Measurements from ENCODE around the gene ASCL5. TPM values are rescaled to one million over a fixed set of nuclear protein-coding genes. Genes with fewer than 3 reads are reported as not detected.

Gene ASCL5
- total RNA-seq, 1 experiment from 2014 or later = 0.15 TPM

DNA sequence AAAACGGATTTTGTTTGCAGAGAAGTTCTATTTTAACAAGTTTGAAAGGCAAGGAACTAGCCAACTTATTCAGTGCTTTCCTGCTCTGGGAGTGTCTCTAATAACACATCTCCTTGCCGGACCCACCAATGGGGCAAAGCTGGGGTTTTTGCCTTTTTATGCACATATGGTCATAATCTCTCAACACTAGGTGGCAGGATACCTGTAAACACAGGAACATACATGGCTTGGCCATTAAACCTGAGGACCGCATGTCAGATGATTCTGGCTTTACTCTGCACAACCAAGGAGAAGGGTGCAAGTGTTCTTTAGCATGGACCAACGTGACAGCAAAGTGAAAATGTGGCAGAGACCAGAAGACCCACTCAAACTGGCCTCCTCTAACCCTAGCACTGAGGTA lies 22.4 kb upstream of the ASCL5 start:
- Histone ChIP-seq H3K9me3 (ENCODE audit: control insufficient read depth, low read depth, low read length) (no peaks in the 10 kb centered on the region), H2BK5ac (ENCODE audit: insufficient read length, low read length) (no peak overlapping the region), H3K4me2 (ENCODE audit: insufficient read depth, insufficient read length, low read length) (no peak overlapping the region), H3K23ac (ENCODE audit: insufficient read length, low read depth, low read length) (no peak overlapping the region), H2BK12ac (ENCODE audit: insufficient read length, low read depth, low read length) (no peak overlapping the region), H4K20me1 (ENCODE audit: control insufficient read depth, insufficient read depth, insufficient read length) (peaks cover 2% of the 10 kb centered on the region), H3K4ac (ENCODE audit: low read depth, low read length) (no peak overlapping the region), H2BK120ac (ENCODE audit: low read depth, low read length, poor library complexity, severe bottlenecking) (no peak overlapping the region), H2AK5ac (ENCODE audit: insufficient read length, low read length) (no peak overlapping the region), H4K91ac (ENCODE audit: insufficient read length, low read depth, low read length) (no peak overlapping the region), H3K27me3 (ENCODE audit: insufficient read depth, low read length) (no peaks in the 10 kb centered on the region), H3K79me1 (ENCODE audit: insufficient read depth, low read depth, low read length, poor library complexity, severe bottlenecking) (peaks cover 2% of the 10 kb centered on the region), H3K27ac (ENCODE audit: insufficient read length, low read depth, low read length) (no peak overlapping the region), H2BK15ac (ENCODE audit: low read depth, low read length) (no peak overlapping the region), H3K18ac (ENCODE audit: insufficient read length, low read depth, low read length) (no peak overlapping the region), H3T11ph (ENCODE audit: low read length) (no peak overlapping the region), H3K79me2 (ENCODE audit: insufficient read depth, low read length) (no peaks in the 10 kb centered on the region), H4K8ac (replicated peaks; ENCODE audit: insufficient read length, low read depth, low read length) (no peak overlapping the region), H3K4me1 (ENCODE audit: insufficient read depth, low read length) (no peaks in the 10 kb centered on the region), H3K9ac (ENCODE audit: extremely low read depth, insufficient read length, low read length) (no peak overlapping the region), H4K5ac (ENCODE audit: insufficient read length, low read depth, low read length) (no peak overlapping the region), H3K14ac (ENCODE audit: insufficient read depth, low read length) (no peak overlapping the region), H2BK20ac (ENCODE audit: low read depth, low read length, poor library complexity, severe bottlenecking) (no peak overlapping the region), H3K56ac (ENCODE audit: insufficient read length, low read depth, low read length) (no peak overlapping the region), H3K23me2 (ENCODE audit: insufficient read length, low read depth, low read length, poor library complexity, severe bottlenecking) (no peaks in the 10 kb centered on the region), H2AFZ (ENCODE audit: low read length) (no peak overlapping the region)
- H3K9me3 Mint-ChIP-seq = no peaks in the 10 kb centered on the region
- H3K27ac Mint-ChIP-seq = no peak overlapping the region
- TF ChIP-seq CTCF (conservative IDR thresholded peaks at IDR 0.05) = peak; percentile 55
- H3K27me3 Mint-ChIP-seq (ENCODE audit: low read depth) = no peaks in the 10 kb centered on the region
- peaks cover 11 to 12% of the 10 kb centered on the region in 2 experiments for H3K4me1 Mint-ChIP-seq
- no peak for DNase-seq
- no CpG with 5 or more reads among the region's 4 CpGs for WGBS (ENCODE audit: extremely low coverage, insufficient read length, low lambda C conversion rate)
- peaks cover 47 to 87% (median 77%) of the 10 kb centered on the region in 3 experiments for H3K36me3 Mint-ChIP-seq (ENCODE audit: insufficient read depth in 1 of 3, low read depth in 3 of 3)
- H3K4me3 Mint-ChIP-seq = no peak overlapping the region
